ENCODE data around the gene VEGFC. TPM values are rescaled to one million over a fixed set of nuclear protein-coding genes. Genes with fewer than 3 reads are reported as not detected.

The VEGFC gene
- polyA plus RNA-seq, 1 donor = 7.9 TPM

DNA sequence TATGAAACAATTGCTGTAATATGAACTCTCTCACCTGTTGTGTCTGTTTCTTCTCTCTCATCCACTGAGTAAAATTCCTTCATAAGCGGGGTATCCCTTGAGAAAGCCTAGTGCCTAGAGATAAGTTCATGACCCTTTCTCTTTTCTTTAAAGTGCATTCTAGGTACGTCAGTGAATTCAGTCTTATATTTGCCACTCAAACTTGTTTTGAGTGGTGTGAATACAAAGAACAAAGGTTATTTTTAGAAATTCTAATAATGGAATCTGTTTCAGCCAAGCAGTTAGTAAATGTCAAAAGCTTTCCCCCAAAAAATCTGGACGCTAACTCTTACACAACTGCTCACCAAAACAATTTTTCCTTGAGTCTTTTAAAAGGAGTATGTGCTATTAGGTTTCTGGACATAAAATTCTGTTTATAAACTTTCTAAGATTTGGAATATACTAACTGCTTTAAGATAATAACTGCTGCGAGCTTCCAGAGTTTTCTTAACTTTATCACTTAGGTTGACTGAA is 112.0 kb downstream of the VEGFC start:
- DNase-seq (ENCODE audit: low read depth) = no peak

DNA sequence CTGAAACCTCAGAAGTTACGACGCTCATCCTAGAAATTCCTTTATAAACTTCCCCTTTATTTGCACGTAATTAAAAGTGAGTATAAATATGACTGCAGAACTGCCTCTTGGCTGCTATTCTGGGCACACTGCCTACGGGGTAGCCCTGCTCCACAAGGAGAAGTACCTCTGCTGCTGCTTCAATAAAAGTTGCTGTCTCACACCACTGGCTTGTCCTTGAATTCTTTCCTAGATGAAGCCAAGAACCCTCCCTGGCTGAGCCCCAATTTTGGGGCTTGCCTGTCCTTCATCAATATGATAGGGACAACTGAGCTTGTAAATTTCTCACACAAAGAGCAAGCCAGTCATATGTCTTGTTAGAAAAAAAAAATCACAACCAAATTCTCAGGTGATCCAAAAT is 115.8 kb downstream of the VEGFC start:
- DNase-seq (ENCODE audit: low read depth) = no peak

DNA sequence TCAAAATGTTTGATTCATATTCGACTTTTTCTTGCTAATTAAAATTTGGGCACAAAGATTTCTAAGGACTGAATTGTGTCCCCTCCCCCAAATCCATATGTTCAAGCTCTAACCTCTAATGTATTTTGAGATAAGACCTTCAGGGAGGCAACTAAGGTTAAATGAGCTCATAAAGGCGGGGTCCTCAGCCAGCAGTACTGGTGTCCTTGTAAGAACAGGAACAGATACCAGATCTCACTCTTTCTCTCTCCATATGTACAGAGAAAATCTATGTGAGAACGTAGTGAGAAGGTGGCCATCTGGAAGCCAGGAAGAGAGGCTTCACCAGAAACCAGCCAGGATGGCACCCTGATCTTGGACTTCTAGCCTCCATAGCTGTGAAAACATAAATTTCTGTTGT is 116.9 kb downstream of the VEGFC start:
- DNase-seq (ENCODE audit: low read depth) = no peak

DNA sequence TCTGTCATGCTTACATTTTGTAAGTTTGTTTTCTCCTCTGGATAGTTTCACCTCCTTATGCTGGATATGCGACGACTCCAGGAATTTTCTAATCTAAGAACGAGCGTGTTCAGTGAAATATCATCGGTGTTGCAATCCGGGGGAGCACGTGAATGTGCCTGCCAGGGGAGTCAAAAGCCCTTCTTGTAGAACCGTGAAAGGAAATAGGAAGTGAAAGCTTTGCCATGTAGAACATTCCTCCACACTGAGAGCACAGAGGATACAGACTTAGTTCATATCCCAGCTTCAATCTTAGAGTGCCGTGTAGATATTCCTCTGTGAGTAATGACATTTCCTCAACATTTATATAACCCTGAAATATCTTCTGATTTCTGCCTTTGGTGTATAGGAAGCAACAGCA is 121.2 kb downstream of the VEGFC start:
- no peak for DNase-seq (ENCODE audit: low read depth)

DNA sequence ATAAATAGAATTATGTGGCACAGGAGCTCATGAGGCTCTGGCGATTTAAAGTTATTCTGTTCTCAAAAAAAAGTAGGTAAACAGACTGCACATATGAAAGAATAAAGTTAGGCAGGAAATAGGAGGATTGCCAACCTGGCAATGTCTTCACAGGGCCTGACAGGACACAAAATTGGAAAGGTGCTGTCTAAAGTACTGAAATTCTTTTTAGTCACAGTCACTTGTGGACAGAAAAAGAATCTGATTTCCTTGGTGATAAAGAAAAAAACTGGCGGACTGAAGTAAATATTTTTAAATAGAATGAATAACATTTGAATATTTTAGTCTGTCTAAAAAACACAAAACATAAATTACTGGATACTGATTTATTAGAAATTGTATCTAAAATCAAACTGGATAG is 124.4 kb downstream of the VEGFC start:
- DNase-seq (ENCODE audit: low read depth) = no peak

DNA sequence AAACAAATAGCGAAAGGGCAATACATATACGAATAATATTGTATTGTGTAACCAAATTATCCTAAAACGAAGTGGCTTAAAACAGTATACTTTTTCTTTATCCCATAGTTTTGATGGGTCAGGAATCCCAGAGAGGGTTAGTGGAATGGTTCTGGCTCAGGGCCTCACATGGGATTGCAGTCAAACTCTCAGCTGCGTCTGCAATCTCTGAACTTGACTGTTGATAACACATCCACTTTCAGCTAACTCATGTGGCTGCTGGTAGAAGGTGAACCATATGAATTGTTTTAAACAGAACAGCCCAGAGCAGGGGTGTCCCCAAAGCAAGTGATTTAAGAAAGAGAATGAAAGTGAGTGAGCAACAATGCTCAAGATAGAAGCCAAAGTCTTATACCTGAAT is 127.8 kb downstream of the VEGFC start:
- no peak for DNase-seq (ENCODE audit: low read depth)

DNA sequence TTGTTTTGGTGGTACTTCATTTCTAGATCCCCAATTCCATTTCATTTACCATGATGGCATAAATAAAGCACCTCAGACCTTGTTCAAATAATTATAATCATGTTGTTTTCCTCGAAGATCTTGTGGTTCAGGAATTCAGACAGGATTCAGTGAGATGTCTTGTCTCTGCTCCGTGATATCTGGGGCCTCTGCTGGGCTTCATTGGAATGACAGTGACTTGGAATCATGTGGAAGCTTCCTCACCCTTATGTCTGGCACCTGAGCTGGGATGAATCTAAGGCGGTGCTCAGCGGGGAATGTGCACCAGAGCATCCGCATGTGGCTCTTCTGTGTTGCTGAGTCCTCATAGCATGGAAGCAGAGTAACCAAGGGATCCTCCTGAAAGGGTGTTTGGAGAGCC is 132.2 kb downstream of the VEGFC start:
- no peak for DNase-seq (ENCODE audit: low read depth)

DNA sequence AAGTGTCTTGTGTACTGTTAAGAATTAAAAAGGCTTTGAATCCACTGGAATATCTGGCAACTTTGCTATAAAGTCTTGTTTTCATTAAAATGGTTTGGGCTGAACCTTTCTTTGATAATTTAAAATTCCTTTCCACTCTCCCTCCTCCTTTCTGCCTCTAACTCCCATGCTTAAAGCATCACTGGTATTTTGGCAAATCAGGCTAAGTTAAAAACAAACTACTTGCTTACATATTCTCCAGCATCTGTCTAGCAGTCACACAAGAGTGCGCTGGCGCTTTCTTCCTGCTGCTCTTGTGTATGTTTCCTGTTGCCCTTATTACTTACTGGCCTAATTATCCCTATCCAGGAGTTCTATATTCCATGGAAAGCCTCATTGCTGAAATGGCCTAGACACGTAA is 136.6 kb downstream of the VEGFC start:
- no peak for DNase-seq (ENCODE audit: low read depth)

DNA sequence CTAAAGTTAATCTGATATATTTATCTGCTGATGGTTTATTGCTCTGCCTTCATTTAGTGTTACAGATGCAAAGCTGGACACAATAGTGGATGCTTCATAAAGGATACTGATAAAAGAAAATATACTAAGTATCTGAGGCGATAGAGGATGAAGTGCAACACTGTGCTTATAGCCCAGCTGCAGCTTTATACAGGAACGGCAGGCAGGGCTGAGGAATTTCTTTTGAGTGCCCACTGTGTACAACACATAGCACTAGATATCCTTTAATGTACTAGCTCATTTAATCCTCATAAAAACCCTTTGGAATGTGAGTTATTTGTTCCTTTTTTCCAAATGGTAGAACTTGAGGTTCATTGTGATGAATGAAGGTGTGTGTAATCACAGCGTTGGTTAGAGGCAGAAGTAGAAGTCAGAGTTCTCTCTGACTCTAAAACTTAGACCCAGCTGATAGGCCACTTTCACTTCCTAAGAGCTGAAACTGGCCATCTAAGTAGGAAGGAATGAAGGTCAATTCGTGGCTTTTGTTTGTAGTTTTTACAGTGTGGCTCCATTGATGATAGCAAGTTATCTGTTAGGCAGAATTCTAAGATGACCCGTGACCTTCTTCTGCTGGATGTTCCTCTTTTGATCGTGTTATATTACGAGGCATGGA is 138.0 kb downstream of the VEGFC start:
- DNase-seq (ENCODE audit: low read depth) = no peak

DNA sequence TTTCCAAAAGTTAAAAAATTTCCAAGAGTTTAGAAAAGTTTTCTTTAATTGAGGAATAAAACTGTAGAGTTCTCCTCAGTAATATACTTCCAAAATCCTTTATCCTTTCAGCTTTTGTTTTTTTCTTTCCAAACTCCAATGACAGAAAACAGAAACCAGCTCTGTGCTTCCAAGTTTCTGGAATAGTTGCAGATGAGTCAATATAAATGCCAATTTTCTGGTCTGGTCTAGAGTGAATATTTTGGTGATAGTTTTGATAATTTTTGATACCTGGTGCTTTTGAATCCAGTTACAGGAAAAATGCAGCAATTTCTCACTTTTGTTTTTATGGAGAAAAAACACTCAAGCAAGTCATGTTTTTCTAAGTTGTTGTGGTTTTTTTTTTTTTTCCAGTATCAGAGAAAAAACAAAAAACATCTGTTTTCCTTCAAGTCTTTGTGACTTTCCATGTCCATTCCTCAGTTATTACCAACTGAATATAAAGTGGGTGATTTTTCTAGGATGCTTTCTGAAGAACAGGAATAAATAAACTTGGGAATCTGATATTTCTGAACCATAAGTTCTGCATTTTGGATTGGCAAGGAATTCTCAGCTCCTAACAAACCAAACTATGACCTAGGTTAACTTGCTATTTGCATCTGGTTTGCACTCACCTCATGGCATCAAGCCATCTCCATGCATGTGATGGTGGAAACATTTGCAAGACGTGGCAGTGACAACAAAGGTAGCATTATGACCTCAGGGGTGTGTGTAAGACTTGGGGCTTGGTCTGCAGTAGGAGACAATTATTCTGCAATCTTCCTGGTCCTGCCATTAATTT is 139.1 kb downstream of the VEGFC start:
- DNase-seq (ENCODE audit: low read depth) = no peak

DNA sequence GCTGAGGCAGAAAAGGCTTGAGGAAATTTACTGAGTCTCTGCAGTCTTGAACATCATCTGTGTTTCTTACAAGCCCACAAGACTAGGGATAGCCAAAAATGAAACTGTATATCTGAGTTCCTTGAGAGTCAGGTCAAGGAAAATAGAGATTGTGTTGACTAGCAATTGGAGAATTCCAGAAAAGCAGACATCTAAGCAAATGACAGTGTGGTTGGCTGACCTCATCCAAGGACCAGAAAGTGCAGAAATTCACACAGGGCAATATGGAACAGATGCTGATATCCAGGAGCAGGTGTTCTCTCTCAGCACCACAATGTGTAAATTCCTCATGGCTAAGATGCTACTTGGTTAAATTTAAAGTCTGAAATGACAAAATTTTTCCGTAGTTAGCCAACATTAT is 146.4 kb downstream of the VEGFC start:
- DNase-seq (ENCODE audit: low read depth) = no peak

DNA sequence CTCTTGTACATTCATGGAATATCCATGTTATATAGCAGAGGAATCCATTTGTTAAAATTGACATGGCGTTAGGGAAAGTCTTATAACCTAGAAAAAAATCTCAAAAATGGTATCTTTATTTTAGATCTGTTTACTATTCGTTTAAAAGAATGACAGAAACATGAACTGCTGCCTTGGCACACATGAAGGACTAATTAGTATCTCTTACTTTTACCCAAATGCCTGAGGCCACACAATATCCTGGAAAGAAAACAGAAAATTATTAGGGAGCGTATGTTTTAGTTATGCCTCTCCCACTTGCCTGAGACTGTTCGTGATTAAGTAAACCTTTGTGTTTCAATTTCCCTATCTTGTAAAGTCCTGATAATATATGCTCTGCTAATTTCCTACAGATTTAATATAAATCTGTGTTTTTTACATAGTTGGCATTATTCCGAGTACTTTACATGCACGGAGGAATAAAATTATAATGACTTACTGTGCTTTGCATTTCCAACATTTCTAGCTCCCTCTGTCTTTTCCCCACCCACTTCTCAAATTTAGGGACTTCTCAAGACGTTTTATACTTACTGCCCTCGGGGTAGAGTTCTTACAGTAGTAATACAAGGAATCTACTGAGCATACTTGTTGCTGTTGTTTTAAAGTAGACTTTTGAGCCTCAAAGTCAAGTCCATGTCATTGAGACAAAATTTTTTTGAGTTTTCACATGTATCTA is 147.3 kb downstream of the VEGFC start:
- DNase-seq (ENCODE audit: low read depth) = no peak

DNA sequence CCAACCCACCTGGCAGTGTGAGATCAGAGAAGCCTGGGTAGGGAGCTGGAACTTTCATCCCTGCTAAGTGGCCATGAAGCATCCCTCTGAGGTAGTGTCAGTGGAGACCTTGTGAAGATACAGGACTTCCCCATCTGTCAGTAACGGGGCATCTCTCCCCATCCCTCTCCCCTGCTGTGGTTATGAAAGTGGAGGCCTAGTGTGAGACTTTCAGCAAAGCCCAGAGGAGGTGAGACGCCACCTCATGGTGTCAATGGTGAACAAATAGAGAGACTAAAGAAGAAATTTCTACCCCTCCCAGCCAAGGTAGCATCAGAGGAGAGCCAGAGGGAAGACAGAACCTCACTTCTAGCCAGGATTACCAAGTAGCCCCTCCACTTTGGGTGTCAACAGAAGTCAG is 150.2 kb downstream of the VEGFC start:
- DNase-seq (ENCODE audit: low read depth) = no peak

DNA sequence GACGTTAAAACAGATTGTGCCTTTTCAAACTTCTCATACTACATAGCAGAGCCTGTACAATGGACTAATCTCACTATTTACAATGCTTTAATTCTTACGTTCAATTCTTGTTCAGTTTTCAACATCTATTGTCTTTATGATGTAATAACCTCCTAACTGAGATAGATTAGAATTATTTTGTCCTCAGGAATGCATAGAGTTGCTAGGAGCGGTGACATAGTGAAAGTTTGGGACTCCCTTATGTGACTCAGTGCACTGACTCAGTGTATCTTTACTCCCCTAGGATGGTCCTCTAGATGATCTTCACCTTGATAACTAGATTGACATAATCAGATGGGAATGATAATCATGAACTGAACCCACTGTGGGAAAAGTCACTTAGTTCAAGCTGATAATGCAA is 151.5 kb downstream of the VEGFC start:
- no peak for DNase-seq (ENCODE audit: low read depth)

DNA sequence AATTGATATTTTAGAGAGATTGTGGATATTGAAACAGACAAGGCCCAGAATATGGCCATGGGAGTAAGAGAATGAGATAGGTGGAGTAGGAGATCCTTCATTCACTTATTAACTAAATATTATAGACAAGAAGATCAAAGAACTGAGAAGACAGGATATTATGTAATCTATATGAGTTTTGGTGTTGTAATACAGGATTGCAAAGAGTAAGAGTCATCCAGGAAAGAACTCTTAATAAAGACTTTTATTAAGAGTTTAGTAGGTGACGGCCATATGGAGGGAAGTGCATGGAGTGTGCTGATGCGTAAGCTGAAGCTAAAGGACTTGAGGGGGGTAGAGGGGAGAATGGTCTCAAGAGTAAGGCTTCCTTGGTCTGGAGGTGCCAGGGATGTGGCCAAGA is 153.7 kb downstream of the VEGFC start:
- DNase-seq (ENCODE audit: low read depth) = no peak

DNA sequence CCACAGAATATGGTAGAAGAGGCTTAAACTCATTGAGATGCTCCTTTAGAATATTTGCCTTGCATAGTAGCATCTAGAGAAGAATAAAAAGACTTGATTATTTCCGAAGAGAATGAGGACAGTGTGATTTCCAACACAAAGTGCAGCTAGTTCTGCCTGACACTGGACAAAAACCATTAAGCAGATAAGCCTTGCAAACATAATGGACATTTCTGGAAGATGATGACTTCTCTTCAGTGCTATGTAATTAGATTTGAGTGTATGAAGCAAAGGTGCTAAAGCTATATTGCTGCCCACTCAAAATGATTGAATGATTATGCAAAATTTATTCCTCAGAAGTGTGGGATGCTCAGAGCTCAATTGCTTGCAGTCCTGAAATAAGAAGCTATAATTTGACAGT is 156.4 kb downstream of the VEGFC start:
- DNase-seq (ENCODE audit: low read depth) = no peak

DNA sequence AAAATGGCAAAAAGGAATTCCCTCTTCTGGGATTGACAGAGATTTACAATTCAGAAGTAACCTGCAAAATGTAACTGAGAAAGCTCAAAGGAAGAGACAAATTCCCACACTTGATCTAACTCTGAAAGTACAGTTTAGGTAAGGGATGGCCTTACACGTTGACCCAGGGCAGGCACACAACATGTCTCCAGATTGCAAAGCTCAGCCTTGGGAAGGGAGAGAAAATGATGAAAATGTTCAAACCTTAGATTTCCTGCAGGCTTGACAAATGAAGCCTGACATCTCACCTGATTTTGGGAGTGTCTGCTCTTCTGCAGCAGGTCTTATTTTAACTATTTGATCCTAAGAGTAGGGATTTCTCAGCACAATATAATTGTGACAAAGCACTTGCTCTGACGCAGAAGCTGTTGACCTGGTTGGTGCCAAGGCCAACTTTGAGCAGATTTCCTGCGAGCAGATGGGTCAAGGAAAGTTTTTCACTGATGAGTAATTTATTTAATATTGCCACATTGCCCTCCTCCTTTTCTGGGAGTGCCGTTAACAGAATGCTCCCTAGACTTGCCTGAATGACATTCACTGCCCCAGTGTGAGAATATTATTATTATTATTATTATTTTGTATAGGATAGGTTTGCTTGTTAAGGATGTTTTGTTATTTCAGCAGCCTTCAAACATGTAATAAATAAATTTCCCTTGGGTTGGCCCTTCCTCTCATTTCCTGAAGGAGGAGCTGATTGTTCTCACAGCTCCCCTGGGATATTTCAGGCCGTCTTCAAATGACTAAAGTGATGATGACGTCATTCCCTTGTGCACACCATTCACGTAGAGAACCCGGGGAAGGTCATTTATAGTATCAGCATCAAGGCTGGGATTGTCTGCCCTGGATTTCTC is 157.1 kb downstream of the VEGFC start:
- DNase-seq (ENCODE audit: low read depth) = no peak
